Activated T-cell treated with anti-CD3 and anti-CD28 coated beads for 4 hours (primary cell): ENCODE data around the gene FADS3.

Experiments
- DNase-seq: peaks from one replicate; pipeline ENCODE4 v3.0.0-alpha.2; 2020

Gene FADS3

GRCh38 chr11:61891331-61892084 is at the start of gene FADS3:
TSS of gene FADS3 (minus strand) at chr11:61891545. CDS start at chr11:61891381, 164 bp downstream.
- peak; percentile 17 for DNase-seq

- DNase-seq = no peak
Measured at GRCh38 chr11:61940466-61940865, 49.1 kb upstream of the FADS3 start.

GRCh38 chr11:61935861-61936260 is 44.5 kb upstream of the FADS3 start:
- no peak for DNase-seq

- no peak for DNase-seq
Measured at GRCh38 chr11:61930933-61931332, 39.6 kb upstream of the FADS3 start.

GRCh38 chr11:61928606-61929005 is 37.3 kb upstream of the FADS3 start:
- no peak for DNase-seq

- no peak for DNase-seq
Measured at GRCh38 chr11:61927501-61927900, 36.2 kb upstream of the FADS3 start.

- DNase-seq = no peak
Measured at GRCh38 chr11:61926235-61926634, 34.9 kb upstream of the FADS3 start.

GRCh38 chr11:61925736-61926135 is 34.4 kb upstream of the FADS3 start:
- no peak for DNase-seq

GRCh38 chr11:61924064-61924455 is 32.7 kb upstream of the FADS3 start:
- DNase-seq = no peak

- DNase-seq = no peak
Measured at GRCh38 chr11:61923166-61924063, 32.1 kb upstream of the FADS3 start.

- no peak for DNase-seq
Measured at GRCh38 chr11:61922539-61922938, 31.2 kb upstream of the FADS3 start.

GRCh38 chr11:61921446-61921845 is 30.1 kb upstream of the FADS3 start:
- DNase-seq = no peak

- DNase-seq = no peak
Measured at GRCh38 chr11:61919705-61920631, 28.6 kb upstream of the FADS3 start.

- no peak for DNase-seq
Measured at GRCh38 chr11:61918938-61919704, 27.8 kb upstream of the FADS3 start.

- no peak for DNase-seq
Measured at GRCh38 chr11:61918251-61918937, 27.0 kb upstream of the FADS3 start.

GRCh38 chr11:61917334-61918109 is 26.2 kb upstream of the FADS3 start, which contains the start of gene RAB3IL1:
TSS of gene RAB3IL1 (minus strand) at chr11:61917566. CDS start at chr11:61917367, 199 bp downstream.
- DNase-seq = no peak

GRCh38 chr11:61916737-61917333 is 25.5 kb upstream of the FADS3 start:
- no peak for DNase-seq

GRCh38 chr11:61914471-61915171 is 23.3 kb upstream of the FADS3 start:
- DNase-seq = no peak

GRCh38 chr11:61913699-61914395 is 22.5 kb upstream of the FADS3 start:
- no peak for DNase-seq
